Measurements from ENCODE around the gene HMCN1.
"Not testable (repeated sequence)": the region's sequence is repeated elsewhere in the genome, so short reads cannot be mapped to it uniquely, and the experiment has no call there.

Gene HMCN1

GRCh38 chr1:186188004-186188539, 453.9 kb downstream of the HMCN1 start:
- no peak overlapping the region for H3K4me3 ChIP-seq (ENCODE audit: low read length)
- TF ChIP-seq ZNF274 (IDR thresholded peaks at IDR 0.05; ENCODE audit: low read depth, low read length) = no peak

- TF ChIP-seq ZNF274 (IDR thresholded peaks at IDR 0.05; ENCODE audit: low read depth, low read length) = no peak
- no peak overlapping the region for H3K4me3 ChIP-seq (ENCODE audit: low read length)
Observed at GRCh38 chr1:186188736-186189135, 454.5 kb downstream of the HMCN1 start.

GRCh38 chr1:186189156-186189555, 455.0 kb downstream of the HMCN1 start:
- TF ChIP-seq ZNF274 (IDR thresholded peaks at IDR 0.05; ENCODE audit: low read depth, low read length) = no peak
- no peak overlapping the region for H3K4me3 ChIP-seq (ENCODE audit: low read length)

GRCh38 chr1:186191511-186191910, 457.3 kb downstream of the HMCN1 start:
- no peak overlapping the region for H3K4me3 ChIP-seq (ENCODE audit: low read length)
- TF ChIP-seq ZNF274 (IDR thresholded peaks at IDR 0.05; ENCODE audit: low read depth, low read length) = no peak

- no peak overlapping the region for H3K4me3 ChIP-seq (ENCODE audit: low read length)
- TF ChIP-seq ZNF274 (IDR thresholded peaks at IDR 0.05; ENCODE audit: low read depth, low read length) = no peak
Observed at GRCh38 chr1:186193224-186193623, 459.0 kb downstream of the HMCN1 start.

- H3K4me3 ChIP-seq (ENCODE audit: low read length) = no peak overlapping the region
- TF ChIP-seq ZNF274 (IDR thresholded peaks at IDR 0.05; ENCODE audit: low read depth, low read length) = no peak
Observed at GRCh38 chr1:186194107-186194756, 460.0 kb downstream of the HMCN1 start.

GRCh38 chr1:186195377-186195931, 461.3 kb downstream of the HMCN1 start:
- H3K4me3 ChIP-seq (ENCODE audit: low read length) = no peak overlapping the region
- no peak for TF ChIP-seq ZNF274 (IDR thresholded peaks at IDR 0.05; ENCODE audit: low read depth, low read length)

GRCh38 chr1:186202271-186202764, 468.1 kb downstream of the HMCN1 start:
- H3K4me3 ChIP-seq (ENCODE audit: low read length) = no peak overlapping the region
- TF ChIP-seq ZNF274 (IDR thresholded peaks at IDR 0.05; ENCODE audit: low read depth, low read length) = no peak

- no peak overlapping the region for H3K4me3 ChIP-seq (ENCODE audit: low read length)
- no peak for TF ChIP-seq ZNF274 (IDR thresholded peaks at IDR 0.05; ENCODE audit: low read depth, low read length)
Observed at GRCh38 chr1:186202776-186203175, 468.6 kb downstream of the HMCN1 start.

- TF ChIP-seq ZNF274 (IDR thresholded peaks at IDR 0.05; ENCODE audit: low read depth, low read length) = no peak
- H3K4me3 ChIP-seq (ENCODE audit: low read length) = no peak overlapping the region
Observed at GRCh38 chr1:186206048-186206570, 471.9 kb downstream of the HMCN1 start.

- H3K4me3 ChIP-seq (ENCODE audit: low read length) = no peak overlapping the region
- TF ChIP-seq ZNF274 (IDR thresholded peaks at IDR 0.05; ENCODE audit: low read depth, low read length) = no peak
Observed at GRCh38 chr1:186207391-186208085, 473.3 kb downstream of the HMCN1 start.

- no peak for TF ChIP-seq ZNF274 (IDR thresholded peaks at IDR 0.05; ENCODE audit: low read depth, low read length)
- H3K4me3 ChIP-seq (ENCODE audit: low read length) = no peak overlapping the region
Observed at GRCh38 chr1:186208405-186209129, 474.4 kb downstream of the HMCN1 start.

GRCh38 chr1:186210258-186210657, 476.1 kb downstream of the HMCN1 start:
- TF ChIP-seq ZNF274 (IDR thresholded peaks at IDR 0.05; ENCODE audit: low read depth, low read length) = no peak
- no peak overlapping the region for H3K4me3 ChIP-seq (ENCODE audit: low read length)

GRCh38 chr1:186211583-186211982, 477.4 kb downstream of the HMCN1 start:
- H3K4me3 ChIP-seq (ENCODE audit: low read length) = not testable (repeated sequence)
